ENCODE data around the gene FCAR.
"Not testable (repeated sequence)": the region's sequence is repeated elsewhere in the genome, so short reads cannot be mapped to it uniquely, and the experiment has no call there.

FCAR gene

DNA sequence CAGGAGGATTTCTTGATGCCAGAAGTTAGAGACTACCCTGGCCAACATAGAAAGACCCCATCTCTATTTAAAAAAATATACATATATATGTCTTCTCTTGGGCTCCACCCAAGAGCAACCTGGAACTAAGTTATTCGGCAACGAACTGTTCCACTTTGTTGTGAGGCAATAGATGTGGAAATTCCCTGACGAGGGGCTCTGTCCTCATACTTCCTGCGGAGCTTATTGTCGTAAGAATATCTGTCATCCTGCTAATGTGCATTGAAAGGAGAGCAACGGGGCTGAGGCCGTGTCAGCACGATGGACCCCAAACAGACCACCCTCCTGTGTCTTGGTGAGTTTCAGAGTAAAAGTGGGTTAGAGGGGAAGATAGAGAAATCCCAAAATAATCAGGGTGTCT lies at the start of gene FCAR:
FCAR (plus strand) TSS at position 246 of the 400 bp plus-strand sequence; CDS start at position 301, 55 bp downstream.
- DNase-seq, result peak in 1 of 51 donors; percentile 0

DNA sequence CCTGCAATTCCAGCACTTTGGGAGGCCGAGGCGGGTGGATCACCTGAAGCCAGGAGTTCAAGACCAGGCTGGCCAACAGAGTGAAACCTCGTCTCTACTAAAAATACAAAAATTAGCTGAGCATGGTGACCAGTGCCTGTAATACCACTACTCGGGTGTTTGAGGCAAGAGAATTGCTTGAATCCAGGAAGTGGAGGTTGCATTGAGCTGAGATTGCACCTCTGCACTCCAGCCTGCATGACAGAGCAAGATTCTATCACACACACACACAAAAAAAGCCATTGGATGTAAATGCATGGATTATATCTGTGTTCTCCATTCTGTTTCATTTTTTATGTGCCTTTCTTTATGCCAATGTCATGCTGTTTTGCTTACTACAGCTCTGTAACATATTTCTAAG lies 49.6 kb upstream of the FCAR start:
- not testable (repeated sequence) for DNase-seq

DNA sequence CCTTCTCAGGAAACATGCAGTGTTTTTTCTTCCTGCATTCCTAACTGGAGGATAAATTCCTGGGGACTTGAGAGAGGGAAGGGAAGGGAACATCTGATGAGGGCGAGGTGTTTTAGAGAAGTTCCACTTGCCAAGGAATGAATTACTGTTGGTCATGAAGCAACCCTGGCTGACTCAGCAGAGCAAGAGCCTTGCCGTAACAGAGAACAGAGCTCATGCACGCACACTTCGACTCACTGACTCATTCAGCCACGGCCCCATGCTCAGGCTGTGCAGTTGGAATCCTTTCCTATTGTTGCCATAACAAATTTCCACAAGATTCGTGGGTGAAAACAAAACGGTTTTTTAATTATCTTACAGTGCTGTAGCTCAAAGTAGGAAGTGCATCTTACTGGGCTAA lies 48.7 kb upstream of the FCAR start:
- DNase-seq, result not testable (repeated sequence)

DNA sequence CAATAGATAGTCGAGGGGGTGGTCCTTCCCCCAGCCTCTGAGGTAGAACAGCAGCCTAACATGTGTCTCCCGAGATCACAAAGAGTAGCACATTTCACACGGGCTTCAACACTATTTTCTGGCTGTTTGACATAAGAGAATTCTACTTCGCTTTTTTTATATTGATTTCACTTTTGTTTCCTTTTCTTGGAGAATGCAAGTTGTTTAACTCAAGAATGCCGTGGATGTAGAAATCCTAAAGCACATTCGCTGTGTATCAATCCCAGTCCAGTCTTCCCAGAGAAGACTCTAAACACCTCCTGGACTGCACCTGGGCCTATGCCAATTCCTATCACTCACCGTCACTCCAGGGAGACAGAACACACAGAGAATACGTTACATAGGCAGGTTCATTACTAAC lies 46.0 kb upstream of the FCAR start:
- DNase-seq, result not testable (repeated sequence)

DNA sequence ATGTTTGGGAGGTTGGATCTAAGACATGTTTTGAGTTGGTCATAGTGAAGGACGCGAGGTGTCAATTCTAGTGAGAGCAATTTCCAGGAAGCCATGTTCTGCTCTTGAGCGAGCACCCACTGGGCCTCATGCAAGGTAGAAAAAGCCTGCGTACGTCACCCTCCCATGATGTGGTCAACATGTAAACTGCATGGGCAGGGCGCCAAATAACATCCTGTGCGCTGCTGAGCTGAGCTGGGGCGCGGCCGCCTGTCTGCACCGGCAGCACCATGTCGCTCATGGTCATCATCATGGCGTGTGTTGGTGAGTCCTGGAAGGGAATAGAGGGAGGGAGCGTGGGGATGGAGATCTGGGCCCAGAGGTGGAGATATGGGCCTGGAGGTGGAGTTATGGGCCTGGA lies 41.5 kb upstream of the FCAR start, which contains the start of gene KIR2DS4:
KIR2DS4 (plus strand) TSS at position 181 of the 400 bp plus-strand sequence.
- not testable (repeated sequence) for DNase-seq

DNA sequence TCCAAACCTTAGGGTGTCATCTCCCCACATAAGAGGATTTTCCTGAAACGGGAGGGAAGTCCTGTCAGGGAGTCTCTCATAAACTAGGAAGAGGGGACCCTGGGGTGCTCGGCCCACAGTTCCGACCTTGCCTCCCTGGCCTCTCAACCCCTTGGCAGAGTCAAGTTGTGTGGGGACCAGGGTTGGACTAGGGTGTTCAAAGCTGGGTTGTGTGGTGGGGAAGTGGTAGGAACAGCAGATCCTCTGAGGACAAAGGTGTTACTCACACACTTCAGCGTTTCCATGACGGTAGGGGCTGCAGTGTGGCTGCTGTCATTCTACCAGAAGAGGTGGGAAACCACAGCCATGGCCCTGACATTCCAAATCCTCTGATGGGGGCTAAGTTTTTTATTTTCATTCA lies 38.9 kb upstream of the FCAR start:
- not testable (repeated sequence) for DNase-seq

DNA sequence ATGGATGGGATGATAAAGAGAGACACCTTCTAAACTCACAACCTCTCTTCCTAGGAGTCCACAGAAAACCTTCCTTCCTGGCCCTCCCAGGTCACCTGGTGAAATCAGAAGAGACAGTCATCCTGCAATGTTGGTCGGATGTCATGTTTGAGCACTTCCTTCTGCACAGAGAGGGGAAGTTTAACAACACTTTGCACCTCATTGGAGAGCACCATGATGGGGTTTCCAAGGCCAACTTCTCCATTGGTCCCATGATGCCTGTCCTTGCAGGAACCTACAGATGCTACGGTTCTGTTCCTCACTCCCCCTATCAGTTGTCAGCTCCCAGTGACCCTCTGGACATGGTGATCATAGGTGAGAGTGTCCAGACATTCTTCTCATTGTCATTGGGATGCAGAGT lies 36.5 kb upstream of the FCAR start:
- not testable (repeated sequence) for DNase-seq

DNA sequence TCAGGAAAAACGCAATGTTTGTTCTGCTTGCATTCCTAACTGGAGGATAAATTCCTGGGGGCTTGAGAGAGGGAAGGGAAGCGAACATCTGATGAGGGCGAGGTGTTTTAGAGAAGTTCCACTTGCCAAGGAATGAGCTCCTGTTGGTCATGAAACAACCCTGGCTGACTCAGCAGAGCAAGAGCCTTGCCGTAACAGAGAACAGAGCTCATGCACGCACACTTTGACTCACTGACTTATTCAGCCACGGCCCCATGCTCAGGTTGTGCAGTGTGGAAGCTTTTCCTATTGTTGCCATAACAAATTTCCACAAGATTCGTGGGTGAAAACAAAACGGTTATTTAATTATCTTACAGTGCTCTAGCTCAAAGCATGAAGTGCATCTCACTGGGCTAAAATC lies 30.9 kb upstream of the FCAR start:
- DNase-seq, result not testable (repeated sequence)

DNA sequence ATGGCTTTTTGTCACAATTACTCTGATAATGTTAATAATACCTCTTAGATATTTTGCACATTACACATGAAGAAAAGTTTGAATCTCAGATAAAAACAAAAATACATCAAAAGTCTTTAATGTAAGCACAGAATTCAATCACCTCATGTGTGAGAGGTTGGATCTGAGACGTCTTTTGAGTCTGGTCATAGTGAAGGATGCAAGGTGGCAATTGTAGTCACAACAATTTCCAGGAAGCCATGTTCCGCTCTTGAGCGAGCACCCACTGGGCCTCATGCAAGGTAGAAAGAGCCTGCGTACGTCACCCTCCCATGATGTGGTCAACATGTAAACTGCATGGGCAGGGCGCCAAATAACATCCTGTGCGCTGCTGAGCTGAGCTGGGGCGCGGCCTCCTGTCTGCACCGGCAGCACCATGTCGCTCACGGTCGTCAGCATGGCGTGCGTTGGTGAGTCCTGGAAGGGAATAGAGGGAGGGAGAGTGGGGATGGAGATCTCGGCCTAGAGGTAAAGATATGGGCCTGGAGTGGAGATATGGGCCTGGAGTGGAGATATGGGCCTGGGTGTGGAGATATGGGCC lies 23.9 kb upstream of the FCAR start, which contains the start of gene KIR3DL2:
KIR3DL2 (plus strand) TSS at position 383 of the 580 bp plus-strand sequence; CDS start at position 416, 33 bp downstream.
- not testable (repeated sequence) for DNase-seq

DNA sequence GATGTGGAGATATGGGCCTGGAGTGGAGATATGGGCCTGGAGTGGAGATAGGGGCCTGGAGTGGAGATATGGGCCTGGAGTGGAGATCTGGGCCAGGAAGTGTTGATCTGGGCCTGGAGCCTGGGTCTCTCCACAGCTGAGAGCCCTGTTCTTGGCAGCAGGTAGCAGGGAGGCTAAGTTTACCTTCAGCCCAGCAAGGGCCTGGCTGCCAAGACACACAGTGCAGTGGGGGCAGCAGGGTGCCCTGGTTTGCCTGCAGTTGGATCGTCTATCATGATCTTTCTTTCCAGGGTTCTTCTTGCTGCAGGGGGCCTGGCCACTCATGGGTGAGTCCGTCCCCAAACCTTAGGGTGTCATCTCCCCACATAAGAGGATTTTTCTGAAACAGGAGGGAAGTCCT lies 23.1 kb upstream of the FCAR start:
- no peak for DNase-seq

DNA sequence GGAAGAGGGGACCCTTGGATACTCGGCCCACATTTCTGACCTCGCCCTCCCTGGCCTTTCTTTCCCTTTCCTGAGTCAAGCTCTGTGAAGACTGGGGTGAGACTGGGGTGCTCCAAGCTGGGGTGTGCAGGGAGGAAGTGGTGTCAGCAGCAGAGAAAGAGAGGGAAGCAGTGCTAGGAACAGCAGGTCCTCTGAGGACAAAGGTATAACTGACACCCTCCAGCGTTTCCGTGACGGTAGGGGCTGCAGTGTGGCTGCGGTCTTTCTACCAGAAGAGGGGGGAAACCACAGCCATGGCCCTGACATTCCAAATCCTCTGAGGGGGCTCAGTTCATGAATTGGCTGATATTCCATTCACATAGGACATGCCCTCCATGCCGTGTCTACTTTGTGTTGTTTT lies 22.7 kb upstream of the FCAR start:
- no peak for DNase-seq

DNA sequence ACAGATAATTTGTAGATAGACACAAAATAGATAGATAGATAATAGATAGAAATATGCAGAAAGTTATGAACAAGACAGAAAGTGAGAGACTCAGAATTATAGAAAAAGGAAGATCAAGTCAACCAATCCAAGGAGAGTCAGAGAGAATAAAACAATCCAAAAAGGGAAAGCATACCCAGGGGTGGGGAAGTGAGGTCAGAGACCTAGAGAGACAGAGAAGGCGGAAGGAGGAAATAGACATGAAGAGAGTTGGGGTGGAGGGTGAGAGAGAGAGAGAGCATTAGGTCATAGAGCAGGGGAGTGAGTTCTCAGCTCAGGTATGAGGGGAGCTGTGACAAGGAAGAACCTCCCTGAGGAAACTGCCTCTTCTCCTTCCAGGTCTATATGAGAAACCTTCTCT lies 18.8 kb upstream of the FCAR start:
- DNase-seq, result not testable (repeated sequence)

DNA sequence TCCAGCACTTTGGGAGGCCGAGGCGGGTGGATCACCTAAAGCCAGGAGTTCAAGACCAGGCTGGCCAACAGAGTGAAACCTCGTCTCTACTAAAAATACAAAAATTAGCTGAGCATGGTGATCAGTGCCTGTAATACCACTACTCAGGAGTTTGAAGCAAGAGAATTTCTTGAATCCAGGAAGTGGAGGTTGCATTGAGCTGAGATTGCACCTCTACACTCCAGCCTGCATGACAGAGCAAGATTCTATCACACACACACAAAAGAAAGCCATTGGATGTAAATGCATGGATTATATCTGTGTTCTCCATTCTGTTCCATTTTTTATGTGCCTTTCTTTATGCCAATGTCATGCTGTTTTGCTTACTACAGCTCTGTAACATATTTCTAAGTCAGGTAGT lies 15.6 kb upstream of the FCAR start:
- DNase-seq, result not testable (repeated sequence)

DNA sequence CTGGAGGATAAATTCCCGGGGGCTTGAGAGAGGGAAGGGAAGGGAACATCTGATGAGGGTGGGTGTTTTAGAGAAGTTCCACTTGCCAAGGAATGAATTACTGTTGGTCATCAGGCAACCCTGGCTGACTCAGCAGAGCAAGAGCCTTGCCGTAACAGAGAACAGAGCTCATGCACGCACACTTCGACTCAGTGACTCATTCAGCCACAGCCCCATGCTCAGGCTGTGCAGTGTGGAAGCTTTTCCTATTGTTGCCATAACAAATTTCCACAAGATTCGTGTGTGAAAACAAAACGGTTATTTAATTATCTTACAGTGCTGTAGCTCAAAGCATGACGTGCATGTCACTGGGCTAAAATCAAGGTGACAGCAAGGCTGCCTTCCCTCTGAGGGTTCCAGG lies 14.6 kb upstream of the FCAR start:
- not testable (repeated sequence) for DNase-seq

DNA sequence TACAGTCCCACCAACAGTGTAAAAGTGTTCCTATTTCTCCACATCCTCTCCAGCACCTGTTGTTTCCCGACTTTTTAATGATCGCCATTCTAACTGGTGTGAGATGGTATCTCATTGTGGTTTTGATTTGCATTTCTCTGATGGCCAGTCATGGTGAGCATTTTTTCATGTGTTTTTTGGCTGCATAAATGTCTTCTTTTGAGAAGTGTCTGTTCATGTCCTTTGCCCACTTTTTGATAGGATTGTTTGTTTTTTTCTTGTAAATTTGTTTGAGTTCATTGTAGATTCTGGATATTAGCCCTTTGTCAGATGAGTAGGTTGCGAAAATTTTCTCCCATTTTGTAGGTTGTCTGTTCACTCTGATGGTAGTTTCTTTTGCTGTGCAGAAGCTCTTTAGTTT lies 10.6 kb upstream of the FCAR start:
- not testable (repeated sequence) for DNase-seq

DNA sequence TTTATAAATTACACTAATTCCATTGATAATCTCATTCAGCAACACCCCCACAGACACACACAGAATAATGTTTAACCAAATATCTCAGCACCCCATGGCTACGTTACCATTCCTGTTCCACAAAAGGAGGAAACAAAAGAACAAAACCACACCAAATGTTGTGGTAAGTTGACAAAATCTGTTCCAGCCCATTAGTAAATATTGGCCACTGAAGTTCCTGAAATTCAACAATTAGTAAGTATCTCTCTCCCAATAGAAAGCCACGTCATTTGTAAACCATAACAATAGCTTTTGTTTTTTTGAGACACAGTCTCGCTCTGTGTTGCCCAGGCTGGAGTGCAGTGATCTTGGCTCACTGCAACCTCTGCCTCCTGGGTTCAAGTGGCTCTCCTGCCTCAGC lies 2.3 kb upstream of the FCAR start:
- no peak for DNase-seq

DNA sequence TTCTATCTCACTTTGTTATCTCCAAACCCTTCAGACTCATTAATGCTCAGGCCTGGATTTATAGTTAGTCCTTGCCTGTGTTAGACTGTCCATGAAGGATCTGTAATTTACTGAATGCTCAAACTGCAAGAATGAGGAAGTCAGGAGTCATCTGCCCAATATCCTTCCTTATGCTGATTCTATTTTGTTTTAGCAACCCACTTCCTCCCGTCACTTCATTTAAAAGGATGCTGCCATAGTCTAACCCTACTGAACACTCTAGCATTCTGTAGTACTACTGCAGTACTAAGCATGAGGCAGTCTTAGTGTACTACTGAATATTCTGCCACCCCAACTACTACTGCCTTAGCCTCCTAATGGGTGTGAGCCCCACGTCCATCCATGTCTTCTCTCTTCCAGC lies 1.5 kb downstream of the FCAR start:
- no peak for DNase-seq

DNA sequence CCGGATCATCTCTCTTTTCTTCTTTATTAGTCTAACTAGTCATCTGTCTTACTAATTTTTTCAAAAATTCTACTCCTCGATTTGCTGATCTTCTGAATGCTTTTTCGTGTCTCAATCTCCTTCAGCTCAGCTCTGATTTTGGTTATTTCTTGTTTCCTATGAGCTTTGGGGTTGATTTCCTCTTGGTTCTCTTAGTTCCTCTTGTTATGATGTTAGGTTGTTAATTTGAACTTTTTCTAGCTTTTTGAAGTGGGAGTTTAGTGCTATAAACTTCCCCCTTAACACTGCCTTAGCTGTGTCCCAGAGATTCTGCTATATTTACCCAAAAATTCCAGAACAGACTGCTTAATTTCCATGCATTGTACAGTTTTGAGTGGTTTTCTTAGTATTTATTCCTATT lies 3.4 kb downstream of the FCAR start:
- no peak for DNase-seq

DNA sequence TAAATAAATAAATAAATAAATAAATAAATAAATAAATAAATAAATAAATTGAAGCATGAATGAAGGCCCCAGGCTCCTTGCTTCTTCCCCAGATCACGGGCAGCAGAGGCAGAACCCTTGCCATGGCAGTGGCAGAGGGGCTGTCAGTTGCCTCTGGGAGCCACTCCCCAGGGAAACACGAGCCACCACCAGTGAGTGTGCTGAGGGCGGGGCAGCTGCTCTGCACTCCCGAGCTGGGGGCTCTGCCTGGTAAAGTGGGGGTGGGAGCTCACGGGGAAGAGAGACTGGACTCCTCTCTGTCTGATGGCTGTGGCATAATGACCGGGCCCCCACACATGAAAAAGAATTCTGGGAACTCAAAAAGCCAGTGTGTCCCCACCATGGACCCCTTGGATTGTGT lies 7.8 kb downstream of the FCAR start:
- no peak for DNase-seq

DNA sequence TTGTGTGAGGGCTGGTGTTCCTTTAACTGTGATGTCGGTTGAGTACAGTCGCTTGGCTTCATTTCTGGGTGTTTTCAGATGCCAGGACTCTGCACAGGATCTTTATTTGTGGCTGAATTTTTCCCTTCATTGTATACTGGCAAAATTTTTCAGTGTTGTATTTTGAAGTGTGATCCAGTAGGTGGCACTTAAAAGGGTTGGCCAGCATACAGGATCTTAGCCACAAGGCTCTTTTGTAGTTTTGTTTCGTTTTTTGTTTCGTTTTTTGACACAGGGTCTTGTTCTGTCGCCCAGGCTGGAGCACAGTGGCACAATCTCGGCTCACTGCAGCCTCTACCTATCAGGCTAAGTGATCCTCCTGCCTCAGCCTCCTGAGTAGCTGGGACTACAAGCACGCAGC lies 8.7 kb downstream of the FCAR start:
- no peak for DNase-seq

DNA sequence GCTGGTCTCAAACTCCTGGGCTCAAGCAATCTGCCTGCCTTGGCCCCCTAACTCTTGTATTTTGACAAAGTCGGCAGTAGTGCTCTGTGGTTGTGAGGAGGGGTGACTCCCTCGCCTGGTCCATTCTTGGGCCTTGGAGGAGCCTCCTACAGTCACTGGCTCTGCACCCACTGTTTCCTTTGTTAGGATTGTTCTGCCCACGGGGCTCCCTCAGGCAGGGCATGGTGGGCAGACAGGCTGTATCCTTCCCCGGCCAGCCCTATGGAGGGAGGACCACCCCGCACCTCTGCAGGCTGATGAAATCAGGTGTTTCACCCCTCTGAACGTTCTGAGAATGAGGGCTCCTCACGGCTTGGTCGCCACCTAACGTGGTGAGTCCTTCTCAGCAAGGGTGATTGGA lies 9.2 kb downstream of the FCAR start:
- DNase-seq, result no peak

DNA sequence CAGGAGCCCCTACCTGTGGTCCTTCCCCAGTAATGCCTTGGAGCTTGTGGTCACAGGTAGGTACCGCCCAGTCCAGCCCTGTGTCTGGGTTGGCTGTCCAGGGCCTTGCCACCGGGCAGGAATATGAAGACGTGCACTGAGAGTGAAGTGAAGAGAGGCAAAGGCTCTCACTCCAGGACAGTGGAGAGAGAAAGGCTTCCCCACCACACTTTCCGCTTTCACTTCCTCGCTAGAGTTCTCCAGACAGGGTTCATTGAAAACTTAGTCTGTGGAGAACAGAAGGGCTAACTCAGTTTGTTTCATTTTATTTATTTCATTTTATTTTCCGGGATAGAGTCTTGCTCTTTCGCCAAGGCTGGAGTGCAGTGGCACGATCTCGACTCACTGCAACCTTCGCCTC lies 14.2 kb downstream of the FCAR start:
- peak in 2 of 51 donors; percentile 1 to 2 for DNase-seq

DNA sequence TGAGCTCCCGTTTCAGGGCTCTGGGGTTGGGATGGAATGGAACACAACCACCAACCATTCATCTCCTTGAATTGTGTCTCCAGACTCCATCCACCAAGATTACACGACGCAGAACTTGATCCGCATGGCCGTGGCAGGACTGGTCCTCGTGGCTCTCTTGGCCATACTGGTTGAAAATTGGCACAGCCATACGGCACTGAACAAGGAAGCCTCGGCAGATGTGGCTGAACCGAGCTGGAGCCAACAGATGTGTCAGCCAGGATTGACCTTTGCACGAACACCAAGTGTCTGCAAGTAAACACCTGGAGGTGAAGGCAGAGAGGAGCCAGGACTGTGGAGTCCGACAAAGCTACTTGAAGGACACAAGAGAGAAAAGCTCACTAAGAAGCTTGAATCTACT lies 15.5 kb downstream of the FCAR start:
- DNase-seq, result no peak

DNA sequence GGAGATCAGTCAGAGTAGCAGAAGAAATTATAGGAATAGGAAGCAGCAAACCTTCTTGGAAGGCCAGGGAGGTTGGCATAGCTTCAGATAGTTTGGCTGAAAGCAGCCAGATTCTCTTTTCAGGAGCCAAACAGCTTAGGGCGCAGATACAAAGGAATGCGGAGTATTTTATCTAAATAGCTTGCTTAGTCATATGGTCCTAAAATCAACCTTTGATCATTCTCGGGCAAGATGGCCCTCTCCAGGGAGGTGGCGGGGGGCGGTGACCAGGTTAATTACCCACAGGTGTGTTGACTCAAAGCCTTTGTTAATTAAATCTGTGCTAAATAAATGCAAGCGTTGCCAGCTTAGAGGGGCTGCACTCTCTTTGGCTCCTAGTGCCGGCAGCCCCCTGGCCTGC lies 19.4 kb downstream of the FCAR start:
- no peak for DNase-seq
